KMS-11 (cell line): ENCODE results near the gene MARK1.

Source experiments
- H2AFZ ChIP-seq: fragments of 200-600 bp; sonication (generic); 2 replicates; pipeline ENCODE4 v1.6.1; 2016; ENCODE audit warnings: antibody characterized with exemption, mixed run types, low read depth
- H3K27ac ChIP-seq: fragments of 200-600 bp; sonication (generic); 2 replicates; pipeline ENCODE4 v1.6.1; 2016; ENCODE audit warnings: mild to moderate bottlenecking, mixed run types
- H3K27me3 ChIP-seq: fragments of 200-600 bp; sonication (generic); 2 replicates; pipeline ENCODE4 v1.6.1; 2017; ENCODE audit warnings: mild to moderate bottlenecking, low read depth, mixed run types, moderate library complexity; ENCODE audit not compliant: insufficient read depth
- H3K36me3 ChIP-seq: fragments of 200-600 bp; sonication (generic); 2 replicates; pipeline ENCODE4 v1.6.1; 2017; ENCODE audit warnings: mild to moderate bottlenecking, mixed run types; ENCODE audit not compliant: insufficient read depth
- H3K4me1 ChIP-seq: fragments of 200-600 bp; sonication (generic); 2 replicates; pipeline ENCODE4 v1.6.1; 2016; ENCODE audit warnings: mild to moderate bottlenecking, low read depth, mixed run types; ENCODE audit not compliant: poor library complexity, severe bottlenecking
- H3K4me2 ChIP-seq: fragments of 200-600 bp; sonication (generic); 2 replicates; pipeline ENCODE4 v1.7.0; 2016; ENCODE audit warnings: mild to moderate bottlenecking, mixed run types
- H3K4me3 ChIP-seq: fragments of 200-600 bp; sonication (generic); IDR thresholded peaks from 2 replicates; pipeline ENCODE4 v1.6.1; 2017; ENCODE audit warnings: low read depth, low read length, mixed read lengths; ENCODE audit not compliant: insufficient read depth
- H3K79me2 ChIP-seq: fragments of 200-600 bp; sonication (generic); 2 replicates; pipeline ENCODE4 v1.6.1; 2016; ENCODE audit warnings: low read depth, mixed run types; ENCODE audit not compliant: insufficient read depth
- H3K9ac ChIP-seq: fragments of 200-600 bp; sonication (generic); 2 replicates; pipeline ENCODE4 v1.6.1; 2016; ENCODE audit warnings: mild to moderate bottlenecking, mixed run types
- H4K20me1 ChIP-seq: fragments of 200-600 bp; sonication (generic); 2 replicates; pipeline ENCODE4 v1.6.1; 2016; ENCODE audit warnings: mild to moderate bottlenecking, mixed run types; ENCODE audit not compliant: insufficient read depth
- TF ChIP-seq, protein P1 (sequence below): fragments of 200-600 bp; sonication (generic); conservative IDR thresholded peaks from 2 replicates; pipeline ENCODE4 v1.6.1; 2017; ENCODE audit warnings: low read depth, mild to moderate bottlenecking, antibody characterized with exemption, low read length, moderate library complexity, mixed read lengths

MARK1 gene

DNA sequence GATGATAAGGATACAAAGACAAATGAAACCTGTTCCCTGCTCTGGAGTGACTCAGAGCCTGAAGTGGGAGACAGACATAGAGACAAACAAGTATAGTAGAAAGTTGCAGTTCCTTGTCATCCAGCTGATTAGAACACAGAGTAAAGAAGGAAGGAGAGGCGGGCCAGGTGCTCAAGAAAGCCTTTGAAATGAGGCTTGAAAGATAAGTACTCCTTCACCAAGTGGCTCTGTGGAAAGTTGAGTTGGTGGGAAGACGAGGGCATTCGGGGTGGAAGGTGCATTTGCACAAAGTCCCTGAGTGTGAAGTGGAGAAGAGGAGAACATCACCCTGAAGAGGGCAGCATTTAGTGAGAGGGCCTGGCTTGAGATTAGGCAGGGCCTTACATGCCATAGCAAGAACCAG lies 17.0 kb downstream of the MARK1 start:
- peaks cover 47% of the 10 kb centered on the region for H3K79me2 ChIP-seq

DNA sequence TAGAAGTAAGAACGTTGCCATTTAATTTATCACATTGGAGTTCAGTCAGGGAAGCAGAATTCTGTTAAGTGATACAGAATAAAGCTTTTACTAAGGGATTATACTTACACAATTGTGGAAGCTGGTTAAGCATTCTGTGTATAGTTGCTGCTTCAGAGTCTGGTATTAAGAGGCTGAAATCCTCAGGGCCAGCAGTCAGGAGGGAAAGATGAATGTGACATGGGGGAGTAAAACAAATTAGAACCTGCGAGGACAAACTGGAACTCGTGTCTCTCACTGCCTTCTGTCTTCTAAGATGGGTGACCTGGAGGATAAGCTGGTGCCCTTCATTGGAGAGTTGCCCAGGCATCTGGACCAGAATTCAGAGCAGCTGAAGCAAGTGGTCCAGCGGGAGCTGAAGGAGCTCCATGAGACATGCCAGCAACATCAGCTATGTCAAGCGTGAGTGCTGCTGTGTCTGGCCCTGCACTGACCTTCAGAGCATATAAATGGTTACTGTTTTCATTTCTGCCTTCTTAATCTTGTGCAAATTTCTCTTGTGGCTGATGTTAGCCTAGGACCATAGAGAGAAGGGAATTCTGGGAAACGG lies 23.0 kb downstream of the MARK1 start:
- no peaks in the 10 kb centered on the region for H3K4me1 ChIP-seq
- TF ChIP-seq, protein P1, sequence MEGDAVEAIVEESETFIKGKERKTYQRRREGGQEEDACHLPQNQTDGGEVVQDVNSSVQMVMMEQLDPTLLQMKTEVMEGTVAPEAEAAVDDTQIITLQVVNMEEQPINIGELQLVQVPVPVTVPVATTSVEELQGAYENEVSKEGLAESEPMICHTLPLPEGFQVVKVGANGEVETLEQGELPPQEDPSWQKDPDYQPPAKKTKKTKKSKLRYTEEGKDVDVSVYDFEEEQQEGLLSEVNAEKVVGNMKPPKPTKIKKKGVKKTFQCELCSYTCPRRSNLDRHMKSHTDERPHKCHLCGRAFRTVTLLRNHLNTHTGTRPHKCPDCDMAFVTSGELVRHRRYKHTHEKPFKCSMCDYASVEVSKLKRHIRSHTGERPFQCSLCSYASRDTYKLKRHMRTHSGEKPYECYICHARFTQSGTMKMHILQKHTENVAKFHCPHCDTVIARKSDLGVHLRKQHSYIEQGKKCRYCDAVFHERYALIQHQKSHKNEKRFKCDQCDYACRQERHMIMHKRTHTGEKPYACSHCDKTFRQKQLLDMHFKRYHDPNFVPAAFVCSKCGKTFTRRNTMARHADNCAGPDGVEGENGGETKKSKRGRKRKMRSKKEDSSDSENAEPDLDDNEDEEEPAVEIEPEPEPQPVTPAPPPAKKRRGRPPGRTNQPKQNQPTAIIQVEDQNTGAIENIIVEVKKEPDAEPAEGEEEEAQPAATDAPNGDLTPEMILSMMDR = no peak
- H3K9ac ChIP-seq = no peak overlapping the region
- no peak overlapping the region for H3K4me2 ChIP-seq
- H3K4me3 ChIP-seq = no peak overlapping the region
- H3K27ac ChIP-seq = no peak overlapping the region
- H3K27me3 ChIP-seq = no peaks in the 10 kb centered on the region
- no peaks in the 10 kb centered on the region for H4K20me1 ChIP-seq
- H3K79me2 ChIP-seq = peaks cover 12% of the 10 kb centered on the region; the same call in 1 of the 2 replicates
- H3K36me3 ChIP-seq = no peaks in the 10 kb centered on the region
- no peak overlapping the region for H2AFZ ChIP-seq

More for the DNA sequence above, 17.0 kb downstream of the MARK1 start:
- no peak overlapping the region for H2AFZ ChIP-seq
- no peak overlapping the region for H3K4me2 ChIP-seq
- H3K27me3 ChIP-seq = no peaks in the 10 kb centered on the region
- no peak overlapping the region for H3K4me3 ChIP-seq
- no peaks in the 10 kb centered on the region for H3K4me1 ChIP-seq
- H3K9ac ChIP-seq = no peak overlapping the region
- no peaks in the 10 kb centered on the region for H3K36me3 ChIP-seq
- TF ChIP-seq, protein P1 = no peak
- no peaks in the 10 kb centered on the region for H4K20me1 ChIP-seq
- H3K27ac ChIP-seq = no peak overlapping the region

DNA sequence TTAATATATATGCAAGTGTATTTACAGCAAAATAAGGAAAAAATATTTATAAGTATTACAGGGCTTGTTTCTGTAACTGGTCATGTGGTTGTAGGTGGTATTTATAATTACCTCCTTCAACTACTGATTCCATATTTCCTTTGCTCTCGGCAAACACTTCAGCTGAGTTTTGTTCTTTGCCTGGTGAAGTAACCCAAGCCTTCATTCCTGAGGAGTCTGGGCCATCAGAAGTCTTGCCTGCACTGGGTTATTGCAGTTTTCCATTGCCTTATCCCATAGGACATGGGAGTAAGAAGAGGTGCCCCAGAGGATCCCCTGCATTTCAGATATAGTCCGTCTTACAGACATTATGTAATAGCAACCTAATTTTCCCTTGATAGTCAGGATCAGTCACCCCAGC lies 23.8 kb downstream of the MARK1 start:
- Histone ChIP-seq H2AFZ (no peak overlapping the region), H3K9ac (no peak overlapping the region), H3K4me3 (no peak overlapping the region), H3K4me2 (no peak overlapping the region), H4K20me1 (no peaks in the 10 kb centered on the region), H3K79me2 (peaks cover 12% of the 10 kb centered on the region; the same call in 1 of the 2 replicates), H3K27ac (no peak overlapping the region), H3K36me3 (no peaks in the 10 kb centered on the region), H3K4me1 (no peaks in the 10 kb centered on the region), H3K27me3 (no peaks in the 10 kb centered on the region)
- TF ChIP-seq, protein P1 = no peak

GRCh38 chr1:220552672-220553260 lies 24.8 kb downstream of the MARK1 start:
- TF ChIP-seq, protein P1 = no peak
- H3K79me2 ChIP-seq = peaks cover 3% of the 10 kb centered on the region; the same call in 1 of the 2 replicates
- H3K4me1 ChIP-seq = no peaks in the 10 kb centered on the region

More at GRCh38 chr1:220552672-220553260, 24.8 kb downstream of the MARK1 start:
- H2AFZ ChIP-seq = no peak overlapping the region
- no peaks in the 10 kb centered on the region for H4K20me1 ChIP-seq
- H3K27ac ChIP-seq = no peak overlapping the region
- H3K27me3 ChIP-seq = no peaks in the 10 kb centered on the region
- H3K4me2 ChIP-seq = no peak overlapping the region
- H3K4me3 ChIP-seq = no peak overlapping the region
- H3K9ac ChIP-seq = no peak overlapping the region
- no peaks in the 10 kb centered on the region for H3K36me3 ChIP-seq
